ENCODE results near the gene MSMP.

The MSMP gene

DNA sequence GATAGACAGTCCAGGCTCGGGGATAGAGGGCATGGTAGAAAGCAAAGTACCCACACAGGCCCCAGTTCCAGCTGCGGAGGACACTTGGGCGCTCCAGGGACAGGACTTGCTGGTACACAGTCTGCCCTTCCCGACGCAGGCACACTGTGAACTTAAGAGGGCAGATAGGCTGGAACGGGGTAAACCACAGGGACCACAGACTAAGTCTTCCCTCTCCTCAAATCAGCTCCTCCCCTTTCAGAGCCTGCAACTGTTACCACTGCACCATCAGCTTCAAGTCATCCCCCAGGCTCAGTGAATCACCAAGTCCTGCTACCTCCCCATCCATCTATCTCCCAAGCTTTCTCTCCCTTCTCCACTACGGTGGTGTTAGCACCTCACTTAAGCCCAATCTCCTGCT is 12.3 kb downstream of the MSMP start:
- no peak for DNase-seq

DNA sequence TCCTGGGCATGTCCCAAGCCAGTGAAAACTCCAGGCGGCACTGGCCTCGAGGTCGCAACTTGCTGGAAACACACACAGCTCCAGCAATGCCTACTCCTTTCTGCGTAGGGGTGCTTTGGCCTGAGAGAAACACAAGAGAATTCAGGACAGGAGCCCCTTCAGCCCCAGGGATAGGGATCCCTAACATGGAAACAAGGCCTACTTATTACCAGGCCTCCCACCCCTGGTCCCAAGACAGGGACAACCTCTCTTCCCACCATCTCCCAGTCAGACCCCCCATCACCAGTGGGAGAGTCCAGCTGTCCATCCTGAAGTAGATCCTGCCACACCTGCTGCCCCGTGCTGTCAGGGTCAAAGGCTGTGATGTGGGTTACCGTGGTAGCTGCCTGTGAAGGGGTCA is 13.8 kb downstream of the MSMP start:
- DNase-seq, result no peak

DNA sequence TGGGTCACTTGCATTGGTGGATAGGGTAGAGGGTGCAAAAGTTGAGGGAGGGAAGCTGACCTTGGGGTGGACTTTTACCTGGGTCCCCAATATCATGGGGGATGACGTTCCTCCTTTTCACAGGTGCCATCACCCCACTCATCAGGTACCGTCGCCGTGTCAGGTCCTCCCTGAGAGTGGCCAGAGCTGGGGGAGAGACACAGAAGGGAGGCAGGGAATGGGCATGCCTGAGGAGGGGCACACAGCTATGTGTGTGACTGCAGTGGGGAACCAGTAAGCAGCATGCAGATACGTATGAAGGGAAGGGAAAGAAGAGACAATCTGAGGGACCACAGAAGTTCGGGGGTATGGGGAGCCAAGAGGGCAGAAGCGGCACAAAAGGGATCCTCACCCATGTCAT is 15.2 kb downstream of the MSMP start:
- no peak for DNase-seq

DNA sequence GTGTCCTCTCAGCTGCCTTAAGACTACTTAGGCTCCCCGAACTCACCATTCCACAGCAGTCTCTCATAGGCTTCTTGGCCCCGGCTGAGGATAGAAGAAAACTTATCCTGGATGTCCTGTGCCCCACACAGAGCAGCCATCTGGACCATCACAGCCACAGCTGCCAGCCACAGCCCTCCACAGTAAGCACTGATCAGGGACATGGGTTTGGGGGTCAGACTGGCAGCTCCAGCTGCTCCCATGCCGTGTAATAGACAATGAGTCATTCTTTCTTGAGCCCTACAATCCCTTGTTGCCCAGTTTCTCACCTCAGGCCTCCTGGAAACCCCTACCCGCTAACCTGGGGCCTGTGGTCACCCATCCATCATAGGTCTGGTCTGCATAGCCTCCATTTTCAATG is 15.9 kb downstream of the MSMP start:
- no peak for DNase-seq

DNA sequence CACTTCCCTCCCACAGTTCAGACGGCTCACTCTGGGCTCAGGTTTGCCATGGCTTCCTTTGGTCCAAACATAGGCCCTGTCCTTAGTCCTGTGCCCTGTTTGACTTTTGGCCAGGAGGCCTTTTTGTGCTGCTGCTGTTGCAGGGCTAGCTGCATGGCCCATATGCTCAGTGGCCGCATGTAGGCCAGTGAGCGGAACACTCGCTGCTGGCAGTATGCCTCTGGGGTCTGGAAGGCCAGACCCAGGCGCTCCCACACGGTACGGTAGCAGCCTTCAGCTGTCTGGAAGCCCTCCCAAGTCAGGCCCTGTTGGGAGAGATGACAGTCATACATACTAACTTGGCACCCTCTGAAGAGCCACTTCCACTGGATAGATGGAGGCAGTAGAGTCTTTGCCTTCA is 16.9 kb downstream of the MSMP start:
- DNase-seq, result no peak

DNA sequence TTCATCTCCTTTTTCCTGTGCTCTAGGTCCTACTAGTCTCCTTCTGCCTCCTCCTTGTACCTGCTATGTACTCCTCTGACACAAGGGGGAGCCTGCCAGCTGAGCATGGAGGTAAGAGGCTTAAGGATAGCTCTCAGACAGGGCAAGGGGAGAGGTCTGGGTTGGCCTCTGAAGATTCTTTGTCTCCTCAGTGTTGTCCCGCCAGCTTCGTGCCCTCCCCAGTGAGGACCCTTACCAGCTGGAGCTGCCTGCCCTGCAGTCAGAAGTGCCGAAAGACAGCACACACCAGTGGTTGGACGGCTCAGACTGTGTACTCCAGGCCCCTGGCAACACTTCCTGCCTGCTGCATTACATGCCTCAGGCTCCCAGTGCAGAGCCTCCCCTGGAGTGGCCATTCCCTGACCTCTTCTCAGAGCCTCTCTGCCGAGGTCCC is 17.9 kb downstream of the MSMP start:
- DNase-seq, result peak; percentile 64

DNA sequence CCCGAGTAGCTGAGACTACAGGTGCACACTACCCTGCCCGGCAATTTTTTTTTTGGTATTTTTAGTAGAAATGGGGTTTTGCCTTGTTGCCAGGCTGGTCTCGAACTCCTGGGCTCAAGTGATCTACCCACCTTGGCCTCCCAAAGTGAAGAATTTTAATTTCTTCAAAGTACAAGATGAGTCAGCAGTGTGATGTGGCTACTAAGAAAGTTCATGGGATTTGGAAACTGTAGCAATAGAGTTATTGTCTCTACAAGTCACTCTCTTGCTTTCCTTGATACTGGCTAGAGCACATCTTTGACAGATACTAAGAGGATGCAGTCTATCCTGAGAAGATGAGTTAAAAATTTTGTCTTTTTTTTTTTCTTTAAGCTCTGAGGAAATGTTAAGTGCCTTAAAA is 20.0 kb downstream of the MSMP start:
- DNase-seq, result no peak

DNA sequence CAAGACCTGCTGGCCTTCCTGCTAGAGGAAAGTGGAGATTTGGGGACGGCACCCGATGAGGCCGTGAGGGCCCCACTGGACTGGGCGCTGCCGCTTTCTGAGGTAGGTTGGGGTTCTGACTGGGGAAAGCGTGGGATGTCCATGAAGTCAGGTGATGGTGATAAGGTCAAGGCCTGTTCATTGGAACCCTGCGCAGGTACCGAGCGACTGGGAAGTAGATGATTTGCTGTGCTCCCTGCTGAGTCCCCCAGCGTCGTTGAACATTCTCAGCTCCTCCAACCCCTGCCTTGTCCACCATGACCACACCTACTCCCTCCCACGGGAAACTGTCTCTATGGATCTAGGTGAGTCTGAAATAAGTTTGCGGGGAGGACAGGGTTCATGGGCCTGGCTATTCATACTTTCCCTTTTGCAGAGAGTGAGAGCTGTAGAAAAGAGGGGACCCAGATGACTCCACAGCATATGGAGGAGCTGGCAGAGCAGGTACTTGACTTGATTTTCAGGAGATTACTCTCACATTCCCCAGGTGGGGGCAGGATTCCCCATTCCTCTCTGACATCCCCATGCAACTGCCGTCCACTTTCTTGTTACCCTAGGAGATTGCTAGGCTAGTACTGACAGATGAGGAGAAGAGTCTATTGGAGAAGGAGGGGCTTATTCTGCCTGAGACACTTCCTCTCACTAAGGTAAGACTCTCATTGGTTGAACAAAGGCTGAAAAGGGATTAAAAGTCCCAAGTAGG is 21.1 kb downstream of the MSMP start:
- peak; percentile 13 for DNase-seq

DNA sequence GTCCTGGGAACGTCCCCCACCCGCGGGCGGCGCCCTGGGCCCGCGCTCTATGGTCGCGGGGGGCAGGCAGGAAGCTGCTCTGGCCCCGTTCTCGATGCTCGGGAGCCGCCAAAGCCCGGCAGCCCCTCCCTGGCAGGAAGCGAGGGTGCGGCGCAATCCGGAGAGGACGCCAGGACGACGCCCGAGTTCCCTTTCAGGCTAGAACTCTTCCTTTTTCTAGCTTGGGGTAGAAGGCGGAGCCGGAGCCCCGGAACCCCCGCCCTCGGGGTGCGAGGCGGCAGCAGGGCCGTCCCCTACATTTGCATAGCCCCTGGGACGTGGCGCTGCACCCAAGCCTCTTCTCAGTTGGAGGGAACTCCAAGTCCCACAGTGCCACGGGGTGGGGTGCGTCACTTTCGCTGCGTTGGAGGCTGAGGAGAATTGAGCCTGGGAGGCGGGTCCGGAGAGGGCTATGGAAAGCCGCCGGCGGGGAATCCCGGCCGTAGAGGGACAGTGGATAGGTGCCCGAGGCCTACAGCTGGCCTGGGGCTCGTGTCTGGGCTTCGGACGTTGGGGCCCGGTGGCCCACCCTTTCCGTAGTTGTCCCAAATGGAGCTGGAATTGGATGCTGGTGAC is 21.8 kb downstream of the MSMP start, which contains the start of the genes CREB3 and TLN1:
Gene CREB3 (plus strand): TSS at position 482 of the 615 bp plus-strand sequence. CDS start 107 bp downstream, at position 589.
Gene TLN1 (minus strand): TSS at position 11 of the 615 bp plus-strand sequence. CDS start 6,501 bp downstream, outside the sequence.
- DNase-seq, result peak; percentile 98

DNA sequence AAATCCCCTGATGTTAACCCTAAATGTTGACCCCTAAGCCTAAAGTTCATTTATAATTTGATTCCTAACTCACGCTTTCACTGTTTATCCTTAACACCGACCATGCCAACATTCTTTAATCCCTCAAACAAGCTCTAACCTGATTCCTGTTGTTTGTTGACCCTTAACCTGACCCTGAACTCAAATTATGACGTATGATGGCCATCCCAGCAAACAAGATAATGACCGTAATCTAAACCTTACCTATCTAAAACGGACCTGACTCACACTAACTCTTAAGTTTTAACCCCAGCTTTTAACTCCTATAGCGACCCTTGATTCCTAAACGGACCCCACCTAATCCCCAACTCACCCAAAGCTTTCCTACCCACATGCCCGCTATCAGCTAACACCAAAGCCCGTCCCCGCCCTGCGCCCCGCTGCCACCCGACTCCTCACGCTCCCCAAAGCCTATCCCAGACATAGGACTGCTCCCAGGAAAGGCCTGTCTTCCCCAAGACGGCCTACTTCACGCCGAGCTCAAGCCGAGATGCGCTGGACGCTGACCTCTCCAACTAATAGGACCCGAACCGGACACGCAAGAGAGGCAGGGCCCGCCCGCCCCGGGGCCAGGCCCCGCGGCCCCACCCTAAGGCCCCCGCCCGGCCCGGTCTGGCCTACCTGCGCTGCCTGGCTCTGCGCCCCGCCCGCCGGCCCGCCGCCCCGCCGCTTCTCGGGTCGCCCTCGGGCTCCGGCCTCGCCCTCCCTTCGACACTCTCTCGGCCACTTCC is 22.5 kb downstream of the MSMP start:
- no peak for DNase-seq

DNA sequence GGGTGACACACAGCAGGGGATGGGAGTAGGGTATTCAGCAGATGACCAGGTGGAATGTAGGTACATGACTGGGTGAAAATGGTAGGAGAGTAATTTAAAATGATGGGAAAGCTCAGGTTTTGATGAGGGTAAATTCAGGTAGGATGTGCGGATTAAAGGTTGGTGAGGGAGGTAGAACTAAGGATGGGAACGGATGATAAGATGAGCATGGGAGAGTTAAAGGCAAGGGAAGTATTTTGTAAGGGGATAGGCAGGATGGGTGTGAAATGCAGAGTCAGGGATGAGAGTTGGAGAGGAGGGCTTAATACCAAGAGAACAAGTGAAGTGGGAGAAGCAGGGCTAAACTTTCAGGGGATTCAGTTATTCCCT is 23.6 kb downstream of the MSMP start:
- no peak for DNase-seq

DNA sequence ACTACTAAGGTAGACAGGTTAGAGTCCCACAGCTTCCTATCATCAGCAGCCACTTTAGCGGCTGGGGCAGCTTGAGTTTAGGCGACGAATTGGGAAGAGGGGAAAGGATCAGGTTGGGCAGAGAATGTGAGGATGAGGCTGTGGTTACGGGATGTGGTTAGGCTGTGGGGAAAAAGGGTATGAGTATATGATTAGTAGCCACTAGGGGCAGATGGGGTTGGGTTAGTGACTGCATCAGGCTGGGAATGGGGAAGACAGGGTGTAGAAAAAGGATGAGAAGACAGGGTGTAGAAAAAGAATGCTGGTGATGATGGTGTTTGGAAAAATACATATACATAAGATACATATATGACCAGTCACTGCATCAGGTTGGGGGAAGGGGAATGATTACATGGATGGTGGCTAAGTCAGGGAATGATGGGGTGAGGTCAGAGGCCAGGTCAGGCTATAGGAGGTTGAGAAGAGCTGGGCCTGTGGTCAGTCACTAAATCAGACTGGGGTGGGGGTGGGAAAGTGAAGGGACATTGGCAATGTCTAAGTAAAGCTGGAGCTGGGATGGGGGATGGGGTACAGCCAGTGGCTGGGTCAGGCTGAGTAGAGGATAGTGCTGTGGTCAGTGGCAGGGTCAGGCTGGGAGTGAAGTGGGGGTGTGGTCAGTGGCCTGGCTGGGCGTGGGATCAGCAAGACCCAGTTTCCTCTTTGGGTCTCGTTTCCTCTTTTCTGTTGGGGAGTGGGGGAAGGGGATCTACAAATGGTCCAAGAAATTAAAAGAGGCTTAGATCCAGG is 24.2 kb downstream of the MSMP start:
- peak; percentile 25 for DNase-seq

DNA sequence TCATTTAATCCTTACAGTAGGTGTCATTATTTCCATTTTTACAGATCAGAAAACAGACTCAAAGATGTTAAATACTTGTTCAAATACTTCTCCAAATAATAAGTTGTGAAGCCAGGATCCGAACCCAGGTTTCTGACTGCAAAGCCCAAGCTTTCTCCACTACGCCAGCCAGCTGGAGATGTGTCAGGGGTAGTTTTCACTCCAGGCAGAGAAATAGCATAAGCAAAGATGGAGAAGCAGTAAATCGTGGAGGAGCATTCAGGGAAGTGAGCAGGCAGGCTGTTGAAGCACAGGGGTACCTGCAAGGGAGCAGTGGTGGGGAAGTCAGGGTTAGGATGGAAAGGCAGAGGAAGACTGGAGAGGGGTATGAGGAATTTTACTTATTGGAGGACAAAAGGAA is 25.0 kb downstream of the MSMP start:
- no peak for DNase-seq

DNA sequence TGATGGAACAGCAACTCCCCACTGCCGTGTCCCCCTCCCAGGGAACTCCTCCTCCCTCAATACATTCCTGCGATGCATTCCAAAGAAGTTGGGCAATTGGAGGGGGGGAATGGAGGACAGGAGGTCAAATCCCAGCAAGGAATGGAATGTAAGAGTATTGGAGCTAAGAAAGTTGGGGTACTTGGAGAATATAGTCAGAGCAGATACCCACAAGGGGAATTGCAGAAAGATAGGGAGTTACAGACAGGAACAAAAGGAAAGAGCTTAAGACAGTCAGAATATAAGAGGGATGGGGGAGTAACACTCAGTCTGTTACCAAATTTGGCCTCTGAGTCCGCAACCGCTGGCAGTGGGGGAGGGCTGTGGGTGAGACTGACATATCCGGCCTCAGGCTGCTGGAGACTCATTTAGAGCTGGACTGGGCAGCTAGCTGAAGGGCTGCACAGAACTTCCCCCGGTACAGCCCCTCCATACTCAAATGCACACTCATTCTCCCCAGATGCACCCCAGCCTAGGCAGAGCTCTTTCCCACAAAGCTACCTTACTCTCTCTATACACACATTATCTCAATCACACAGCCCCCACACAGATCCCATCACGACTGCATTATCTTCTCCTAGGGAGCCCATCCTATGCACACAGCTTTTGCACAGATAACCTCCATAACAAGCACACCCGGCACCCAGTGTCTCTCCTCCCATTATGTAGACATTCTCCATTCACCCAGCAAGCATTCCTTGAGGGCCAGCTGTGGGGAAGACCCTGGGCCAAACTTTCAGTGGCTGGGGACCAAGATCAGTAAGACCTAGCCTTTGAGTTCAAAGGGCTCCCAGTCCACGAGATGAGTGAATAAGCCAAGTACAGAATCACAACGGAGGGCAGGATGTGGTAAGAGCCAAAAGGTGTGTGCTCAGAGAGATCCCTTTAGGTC is 25.8 kb downstream of the MSMP start:
- DNase-seq, result peak; percentile 39

DNA sequence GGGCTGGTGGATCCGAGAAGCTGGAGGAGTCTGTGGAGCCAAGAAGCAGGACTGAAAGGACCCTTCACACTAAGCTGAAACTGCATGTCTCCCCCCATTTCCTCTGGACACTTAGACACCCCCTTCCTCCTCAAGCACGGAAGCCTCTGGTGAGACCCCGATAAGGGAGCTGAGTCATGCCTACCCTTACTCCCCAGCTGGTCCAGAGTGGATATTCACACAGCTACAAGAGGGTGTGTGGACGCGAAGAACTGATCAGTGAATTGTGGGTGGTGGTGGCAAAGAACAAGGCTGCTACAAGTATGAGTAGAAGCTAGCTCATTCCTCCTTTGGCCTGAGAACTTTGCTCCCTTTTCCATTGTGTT is 26.4 kb downstream of the MSMP start:
- no peak for DNase-seq

DNA sequence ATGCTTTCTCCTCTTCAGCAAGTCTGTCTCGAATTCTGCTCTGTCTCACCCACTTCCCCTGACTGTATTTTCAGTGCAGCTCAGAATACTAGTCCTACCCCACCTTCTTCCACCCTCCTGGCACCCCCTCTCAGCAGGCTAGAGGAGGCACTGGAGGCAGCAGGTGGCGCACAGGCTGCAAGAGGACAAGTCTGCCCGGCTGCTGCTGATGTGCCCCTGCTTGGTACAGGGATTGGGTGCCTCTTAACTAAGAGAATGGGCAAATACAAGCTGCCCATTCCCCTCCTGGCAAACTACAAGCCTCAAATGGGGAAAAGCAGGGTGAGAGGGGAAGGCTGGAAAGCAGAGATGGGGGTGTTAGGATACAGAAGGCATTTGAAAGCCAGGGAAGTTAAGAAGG is 27.1 kb downstream of the MSMP start:
- DNase-seq, result no peak

DNA sequence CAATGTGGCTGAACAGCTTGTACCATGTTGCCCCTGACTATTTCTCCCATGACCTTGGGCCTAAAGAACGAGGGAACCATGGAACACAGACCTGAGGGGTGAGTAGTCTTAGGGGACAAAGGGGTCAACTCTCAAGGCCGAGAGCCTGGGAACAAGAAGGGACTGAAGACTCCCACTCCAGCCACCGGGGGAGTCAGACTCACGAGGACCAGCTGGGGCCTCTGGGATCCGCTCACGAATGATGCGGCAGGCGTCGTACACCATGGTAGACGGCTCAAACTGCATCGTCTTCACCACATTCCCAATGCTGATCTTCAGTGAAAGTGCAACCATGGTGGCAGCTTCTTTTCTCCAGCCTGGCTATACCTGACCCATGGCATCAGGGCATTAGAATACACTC is 28.7 kb downstream of the MSMP start:
- no peak for DNase-seq

DNA sequence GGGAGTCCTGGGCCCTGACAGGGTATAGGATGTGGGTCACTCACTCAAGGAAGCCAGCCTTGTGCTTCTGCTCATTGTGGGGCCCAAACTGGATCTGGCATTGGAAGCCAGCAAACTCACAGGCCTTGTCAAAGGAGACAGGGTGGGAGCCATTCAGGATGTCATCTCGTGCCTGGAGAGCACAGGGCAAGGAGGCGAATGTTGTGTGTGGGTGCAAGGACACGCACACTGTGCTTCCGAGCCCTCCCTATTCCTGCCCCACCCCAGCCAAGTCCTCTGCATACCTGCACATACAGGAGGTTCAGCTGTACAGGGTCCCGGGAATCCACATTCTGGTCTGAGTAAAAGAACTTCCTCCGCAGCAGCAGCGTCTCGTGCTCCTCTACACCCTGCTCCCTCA is 30.2 kb downstream of the MSMP start:
- no peak for DNase-seq

DNA sequence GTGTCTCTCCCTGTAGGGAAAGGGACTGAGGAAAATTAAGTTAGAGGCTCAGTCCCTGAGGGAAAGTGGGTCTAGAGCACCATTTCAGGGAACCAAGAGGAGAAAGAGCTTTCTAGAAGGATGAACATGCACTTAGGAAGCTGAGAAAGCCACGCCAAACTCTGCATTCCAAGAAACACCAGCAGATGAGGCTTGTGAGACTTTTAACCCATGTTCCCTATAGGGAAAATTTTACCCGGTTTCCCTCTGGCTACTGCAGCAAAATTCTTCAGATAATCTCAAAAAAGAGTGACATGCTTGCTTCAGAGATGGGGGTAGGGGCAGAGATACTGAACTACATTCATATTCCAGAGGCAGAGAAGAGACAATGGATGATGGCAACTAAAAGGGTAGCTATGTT is 30.6 kb downstream of the MSMP start:
- DNase-seq, result no peak

DNA sequence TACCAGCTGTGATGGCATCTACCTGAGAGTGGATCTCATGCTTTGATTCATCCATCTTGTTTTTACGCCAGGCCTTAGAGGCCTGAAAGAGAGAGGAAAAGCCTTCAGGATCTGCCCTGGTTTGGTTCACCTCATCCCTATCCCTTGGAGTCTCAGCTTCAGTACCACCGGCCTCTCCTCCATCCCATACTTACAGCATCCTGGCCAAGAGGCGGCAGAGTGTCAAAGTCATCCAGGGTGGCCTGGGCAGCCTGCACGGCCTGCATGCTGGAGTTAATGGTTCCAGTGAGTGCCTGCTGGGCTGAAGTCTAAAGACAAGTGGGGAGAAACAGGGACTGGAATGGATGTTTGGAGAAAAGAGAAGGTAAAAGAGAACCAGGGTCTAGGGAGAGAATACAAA is 34.5 kb downstream of the MSMP start:
- no peak for DNase-seq

DNA sequence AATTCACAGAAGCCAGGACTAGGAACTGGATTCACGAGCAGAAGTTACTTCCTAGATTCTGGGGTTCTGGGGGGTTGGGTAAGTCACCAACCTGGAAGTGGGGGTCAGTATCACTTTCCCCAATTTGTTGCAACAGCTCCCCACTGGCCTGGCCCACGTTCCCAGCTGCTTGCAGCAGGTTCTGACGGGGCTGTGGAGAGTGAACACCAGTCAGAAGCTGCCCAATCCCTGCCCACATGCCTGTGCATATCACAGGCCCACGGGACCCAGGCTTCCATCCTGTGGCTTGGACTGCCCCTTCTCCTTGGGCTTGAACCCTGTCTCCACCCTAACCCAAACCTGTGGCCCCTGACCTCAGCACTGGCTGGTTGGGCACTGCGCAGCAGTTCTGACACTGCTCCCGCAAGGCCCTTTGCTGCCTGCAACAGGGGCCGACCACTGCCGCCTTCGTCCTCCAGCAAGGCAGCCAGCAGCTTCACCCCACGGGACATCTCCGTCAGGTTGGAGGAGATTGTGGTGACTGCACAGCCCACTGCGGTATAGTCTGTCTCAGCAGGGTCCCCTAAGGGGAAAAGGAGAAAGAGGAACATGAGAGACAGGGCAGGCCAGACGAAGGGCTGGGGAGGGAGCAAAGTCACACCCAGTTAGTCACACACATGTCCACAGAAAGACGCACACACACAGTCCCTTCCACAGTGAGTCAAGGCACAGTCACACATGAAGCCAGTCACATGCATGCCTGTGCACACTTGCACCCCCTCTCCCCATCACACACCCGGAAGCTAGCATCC is 35.2 kb downstream of the MSMP start:
- DNase-seq, result no peak
